ENCODE data around the gene UNC13D. TPM values are rescaled to one million over a fixed set of nuclear protein-coding genes. Genes with fewer than 3 reads are reported as not detected.
"Not testable (repeated sequence)": the region's sequence is repeated elsewhere in the genome, so short reads cannot be mapped to it uniquely, and the experiment has no call there.

Gene UNC13D
- total RNA-seq (2014; rRNA removed; shearing (Covaris generic)), result 1.4 and 3.2 TPM in 2 replicates

- H3K4me1 ChIP-seq, result peaks cover 17% of the 10 kb centered on the region; the same call in 1 of the 2 replicates
- no peaks in the 10 kb centered on the region for H3K27me3 ChIP-seq
- H3K4me3 ChIP-seq, result peak within 1 kb of the TSS; percentile 31
- no peak within 1 kb of the TSS for H3K27ac ChIP-seq
- peak in 1 of 2 experiments; percentile 50 for DNase-seq
- peaks cover 11% of the 10 kb centered on the region; the same call in 1 of the 2 replicates for H3K36me3 ChIP-seq
- H3K9me3 ChIP-seq (replicated peaks), result no peaks in the 10 kb centered on the region
These were observed at the start of gene UNC13D for GRCh38 chr17:75843577-75844529. Gene UNC13D, minus strand, starts transcription at chr17:75844404. Its CDS starts 67 bp downstream, at chr17:75844337.

- Histone ChIP-seq H3K4me3 (no peak overlapping the region), H3K27ac (no peak overlapping the region), H3K27me3 (0 out of 2 replicates have a peak, but pooled peaks cover 5% of the 10 kb centered on the region), H3K4me1 (peaks cover 3% of the 10 kb centered on the region; the same call in 1 of the 2 replicates), H3K9me3 (replicated peaks) (no peaks in the 10 kb centered on the region), H3K36me3 (peaks cover 11% of the 10 kb centered on the region)
- DNase-seq, result no peak
These were observed 49.3 kb upstream of the UNC13D start for GRCh38 chr17:75893305-75894048.

GRCh38 chr17:75892556-75893224 is 48.5 kb upstream of the UNC13D start:
- Histone ChIP-seq H3K27me3 (0 out of 2 replicates have a peak, but pooled peaks cover 5% of the 10 kb centered on the region), H3K4me1 (peaks cover 3% of the 10 kb centered on the region; the same call in 1 of the 2 replicates), H3K27ac (no peak overlapping the region), H3K9me3 (replicated peaks) (no peaks in the 10 kb centered on the region), H3K4me3 (no peak overlapping the region), H3K36me3 (peaks cover 3% of the 10 kb centered on the region)
- no peak for DNase-seq

GRCh38 chr17:75891605-75892555 is 47.7 kb upstream of the UNC13D start:
- Histone ChIP-seq H3K36me3 (no peaks in the 10 kb centered on the region), H3K4me1 (peaks cover 3% of the 10 kb centered on the region; the same call in 1 of the 2 replicates), H3K9me3 (replicated peaks) (no peaks in the 10 kb centered on the region), H3K27me3 (0 out of 2 replicates have a peak, but pooled peaks cover 5% of the 10 kb centered on the region), H3K4me3 (no peak overlapping the region), H3K27ac (no peak overlapping the region)
- DNase-seq, result no peak

- H3K27me3 ChIP-seq, result 0 out of 2 replicates have a peak, but pooled peaks cover 5% of the 10 kb centered on the region
- no peaks in the 10 kb centered on the region for H3K36me3 ChIP-seq
- H3K4me1 ChIP-seq, result peaks cover 3% of the 10 kb centered on the region; the same call in 1 of the 2 replicates
- H3K9me3 ChIP-seq (replicated peaks), result no peaks in the 10 kb centered on the region
- DNase-seq, result no peak
- no peak overlapping the region for H3K4me3 ChIP-seq
- no peak overlapping the region for H3K27ac ChIP-seq
These were observed 46.9 kb upstream of the UNC13D start for GRCh38 chr17:75891022-75891604.

GRCh38 chr17:75889454-75889853 is 45.2 kb upstream of the UNC13D start:
- DNase-seq, result no peak
- Histone ChIP-seq H3K4me3 (no peak overlapping the region), H3K36me3 (no peaks in the 10 kb centered on the region), H3K9me3 (replicated peaks) (no peaks in the 10 kb centered on the region), H3K27ac (no peak overlapping the region), H3K27me3 (0 out of 2 replicates have a peak, but pooled peaks cover 5% of the 10 kb centered on the region), H3K4me1 (peaks cover 3% of the 10 kb centered on the region; the same call in 1 of the 2 replicates)

- no peaks in the 10 kb centered on the region for H3K9me3 ChIP-seq (replicated peaks)
- DNase-seq, result no peak
These were observed 44.3 kb upstream of the UNC13D start for GRCh38 chr17:75888484-75888883.

GRCh38 chr17:75885860-75886259 is 41.7 kb upstream of the UNC13D start:
- not testable (repeated sequence) for H3K4me1 ChIP-seq; H3K4me3 ChIP-seq; H3K27ac ChIP-seq; DNase-seq; H3K27me3 ChIP-seq; H3K9me3 ChIP-seq (replicated peaks); H3K36me3 ChIP-seq

More at GRCh38 chr17:75888484-75888883, 44.3 kb upstream of the UNC13D start:
- no peak overlapping the region for H3K4me3 ChIP-seq
- no peak overlapping the region for H3K27ac ChIP-seq
- H3K4me1 ChIP-seq, result peaks cover 3% of the 10 kb centered on the region; the same call in 1 of the 2 replicates
- no peaks in the 10 kb centered on the region for H3K36me3 ChIP-seq
- H3K27me3 ChIP-seq, result 0 out of 2 replicates have a peak, but pooled peaks cover 5% of the 10 kb centered on the region

- DNase-seq, result no peak
- H3K4me3 ChIP-seq, result no peak overlapping the region
These were observed 41.2 kb upstream of the UNC13D start for GRCh38 chr17:75885431-75885830.

GRCh38 chr17:75881678-75882454 is 37.7 kb upstream of the UNC13D start:
- peaks cover 4% of the 10 kb centered on the region; the same call in 1 of the 2 replicates for H3K4me1 ChIP-seq
- no peak for DNase-seq
- no peaks in the 10 kb centered on the region for H3K27me3 ChIP-seq
- no peak overlapping the region for H3K27ac ChIP-seq
- no peak overlapping the region for H3K4me3 ChIP-seq
- H3K36me3 ChIP-seq, result no peaks in the 10 kb centered on the region
- H3K9me3 ChIP-seq (replicated peaks), result no peaks in the 10 kb centered on the region

More at GRCh38 chr17:75885431-75885830, 41.2 kb upstream of the UNC13D start:
- H3K36me3 ChIP-seq, result no peaks in the 10 kb centered on the region
- no peaks in the 10 kb centered on the region; the same call in 1 of the 2 replicates for H3K4me1 ChIP-seq
- no peaks in the 10 kb centered on the region for H3K9me3 ChIP-seq (replicated peaks)
- H3K27me3 ChIP-seq, result 0 out of 2 replicates have a peak, but pooled peaks cover 3% of the 10 kb centered on the region
- no peak overlapping the region for H3K27ac ChIP-seq

- no peak overlapping the region for H3K4me3 ChIP-seq
- no peaks in the 10 kb centered on the region for H3K27me3 ChIP-seq
- no peaks in the 10 kb centered on the region for H3K36me3 ChIP-seq
- DNase-seq, result no peak
- no peak overlapping the region for H3K27ac ChIP-seq
- H3K9me3 ChIP-seq (replicated peaks), result no peaks in the 10 kb centered on the region
- H3K4me1 ChIP-seq, result peaks cover 20% of the 10 kb centered on the region
These were observed 36.1 kb upstream of the UNC13D start for GRCh38 chr17:75880266-75880665.

- peak; percentile 65 to 66 for DNase-seq
- H3K27me3 ChIP-seq, result no peaks in the 10 kb centered on the region
- H3K4me1 ChIP-seq, result peaks cover 21% of the 10 kb centered on the region
- H3K4me3 ChIP-seq, result peak within 1 kb of the TSS; percentile 55
- peak within 1 kb of the TSS; percentile 66 for H3K27ac ChIP-seq
- H3K9me3 ChIP-seq (replicated peaks), result no peaks in the 10 kb centered on the region
- H3K36me3 ChIP-seq, result no peaks in the 10 kb centered on the region
These were observed 34.2 kb upstream of the UNC13D start, which contains the start of gene TRIM47 for GRCh38 chr17:75878174-75878998. Gene TRIM47, minus strand, starts transcription at chr17:75878581. Its CDS starts 33 bp downstream, at chr17:75878548.

All from SJCRH30 (cell line).